NCI-H748 treated with DMSO at 0.1 percent for 48 hours (cell line): Measurements from ENCODE around the gene NFYB.
"Not testable (repeated sequence)": the region's sequence is repeated elsewhere in the genome, so short reads cannot be mapped to it uniquely, and the experiment has no call there.

Experiments used
- DNase-seq: peaks from one replicate; lab custom pipeline; 2025; lab: John Stamatoyannopoulos, UW

NFYB gene

GRCh38 chr12:104137902-104138796 is at the start of gene NFYB:
Gene NFYB, minus strand, starts transcription at chr12:104138210. Its CDS starts 2,757 bp downstream, at chr12:104135453.
- DNase-seq, result peak; percentile 87

- DNase-seq, result no peak
Observed at GRCh38 chr12:104187446-104188155, 49.6 kb upstream of the NFYB start.

- no peak for DNase-seq
Observed at GRCh38 chr12:104183443-104183842, 45.4 kb upstream of the NFYB start.

- DNase-seq, result no peak
Observed at GRCh38 chr12:104182621-104183378, 44.8 kb upstream of the NFYB start.

- DNase-seq, result no peak
Observed at GRCh38 chr12:104182144-104182543, 44.1 kb upstream of the NFYB start.

- no peak for DNase-seq
Observed at GRCh38 chr12:104181313-104181712, 43.3 kb upstream of the NFYB start.

GRCh38 chr12:104180374-104180773 is 42.4 kb upstream of the NFYB start:
- no peak for DNase-seq

- DNase-seq, result no peak
Observed at GRCh38 chr12:104177663-104178501, 39.9 kb upstream of the NFYB start.

- DNase-seq, result no peak
Observed at GRCh38 chr12:104177336-104177662, 39.3 kb upstream of the NFYB start.

GRCh38 chr12:104175726-104176247 is 37.8 kb upstream of the NFYB start:
- DNase-seq, result no peak

GRCh38 chr12:104173804-104174203 is 35.8 kb upstream of the NFYB start:
- DNase-seq, result not testable (repeated sequence)

- no peak for DNase-seq
Observed at GRCh38 chr12:104172570-104172947, 34.5 kb upstream of the NFYB start.

- DNase-seq, result no peak
Observed at GRCh38 chr12:104171785-104172569, 34.0 kb upstream of the NFYB start.

- no peak for DNase-seq
Observed at GRCh38 chr12:104168596-104168995, 30.6 kb upstream of the NFYB start.

GRCh38 chr12:104167519-104168458 is 29.8 kb upstream of the NFYB start:
- DNase-seq, result no peak

- DNase-seq, result no peak
Observed at GRCh38 chr12:104166465-104166864, 28.5 kb upstream of the NFYB start.

- no peak for DNase-seq
Observed at GRCh38 chr12:104165801-104166200, 27.8 kb upstream of the NFYB start.

- DNase-seq, result no peak
Observed at GRCh38 chr12:104164634-104165033, 26.6 kb upstream of the NFYB start.

GRCh38 chr12:104163631-104164030 is 25.6 kb upstream of the NFYB start:
- DNase-seq, result no peak
